VCaP (cell line): Measurements from ENCODE around the gene CDH15.

Source experiments
- H3K27ac ChIP-seq: fragments of 450-650 bp; 2 replicates; pipeline ENCODE4 v1.5.1; 2017
- TF ChIP-seq, protein P1 (sequence below): fragments of 450-650 bp; conservative IDR thresholded peaks from 2 replicates; pipeline ENCODE4 v1.5.1; 2017; ENCODE audit warnings: mild to moderate bottlenecking, moderate library complexity

The CDH15 gene

GRCh38 chr16:89222931-89223330, 51.4 kb downstream of the CDH15 start:
- TF ChIP-seq, protein P1, sequence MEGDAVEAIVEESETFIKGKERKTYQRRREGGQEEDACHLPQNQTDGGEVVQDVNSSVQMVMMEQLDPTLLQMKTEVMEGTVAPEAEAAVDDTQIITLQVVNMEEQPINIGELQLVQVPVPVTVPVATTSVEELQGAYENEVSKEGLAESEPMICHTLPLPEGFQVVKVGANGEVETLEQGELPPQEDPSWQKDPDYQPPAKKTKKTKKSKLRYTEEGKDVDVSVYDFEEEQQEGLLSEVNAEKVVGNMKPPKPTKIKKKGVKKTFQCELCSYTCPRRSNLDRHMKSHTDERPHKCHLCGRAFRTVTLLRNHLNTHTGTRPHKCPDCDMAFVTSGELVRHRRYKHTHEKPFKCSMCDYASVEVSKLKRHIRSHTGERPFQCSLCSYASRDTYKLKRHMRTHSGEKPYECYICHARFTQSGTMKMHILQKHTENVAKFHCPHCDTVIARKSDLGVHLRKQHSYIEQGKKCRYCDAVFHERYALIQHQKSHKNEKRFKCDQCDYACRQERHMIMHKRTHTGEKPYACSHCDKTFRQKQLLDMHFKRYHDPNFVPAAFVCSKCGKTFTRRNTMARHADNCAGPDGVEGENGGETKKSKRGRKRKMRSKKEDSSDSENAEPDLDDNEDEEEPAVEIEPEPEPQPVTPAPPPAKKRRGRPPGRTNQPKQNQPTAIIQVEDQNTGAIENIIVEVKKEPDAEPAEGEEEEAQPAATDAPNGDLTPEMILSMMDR: no peak

DNA sequence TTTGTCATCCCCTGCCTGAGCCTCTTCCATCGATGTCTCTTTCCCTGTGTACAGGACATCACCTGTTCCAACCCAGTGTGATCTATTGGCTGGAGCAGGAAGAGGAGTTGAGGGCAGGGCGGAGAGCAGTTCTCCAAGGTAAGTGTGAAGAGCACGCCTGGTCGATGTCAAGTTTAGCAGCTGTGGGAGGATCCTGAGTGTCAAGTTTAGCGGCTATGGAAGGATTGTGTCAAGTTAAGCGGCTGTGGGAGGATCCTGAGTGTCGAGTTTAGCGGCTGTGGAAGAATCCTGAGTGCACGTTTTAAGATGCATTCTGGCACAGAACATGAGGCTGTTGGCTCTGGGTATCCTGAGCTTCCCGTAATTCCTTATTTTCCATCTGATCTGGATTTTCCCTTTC, 53.1 kb downstream of the CDH15 start:
- TF ChIP-seq, protein P1: no peak
- no peak overlapping the region for H3K27ac ChIP-seq

More at GRCh38 chr16:89222931-89223330, 51.4 kb downstream of the CDH15 start:
- no peak overlapping the region for H3K27ac ChIP-seq

- no peak overlapping the region for H3K27ac ChIP-seq
- TF ChIP-seq, protein P1: no peak
Observed at GRCh38 chr16:89230255-89230654, 58.7 kb downstream of the CDH15 start.

- TF ChIP-seq, protein P1: no peak
- H3K27ac ChIP-seq: no peak overlapping the region
Observed at GRCh38 chr16:89232107-89232506, 60.6 kb downstream of the CDH15 start.

GRCh38 chr16:89233678-89234490, 62.3 kb downstream of the CDH15 start:
- TF ChIP-seq, protein P1: no peak
- no peak overlapping the region for H3K27ac ChIP-seq

GRCh38 chr16:89237733-89238132, 66.2 kb downstream of the CDH15 start:
- H3K27ac ChIP-seq: no peak overlapping the region
- TF ChIP-seq, protein P1: no peak

DNA sequence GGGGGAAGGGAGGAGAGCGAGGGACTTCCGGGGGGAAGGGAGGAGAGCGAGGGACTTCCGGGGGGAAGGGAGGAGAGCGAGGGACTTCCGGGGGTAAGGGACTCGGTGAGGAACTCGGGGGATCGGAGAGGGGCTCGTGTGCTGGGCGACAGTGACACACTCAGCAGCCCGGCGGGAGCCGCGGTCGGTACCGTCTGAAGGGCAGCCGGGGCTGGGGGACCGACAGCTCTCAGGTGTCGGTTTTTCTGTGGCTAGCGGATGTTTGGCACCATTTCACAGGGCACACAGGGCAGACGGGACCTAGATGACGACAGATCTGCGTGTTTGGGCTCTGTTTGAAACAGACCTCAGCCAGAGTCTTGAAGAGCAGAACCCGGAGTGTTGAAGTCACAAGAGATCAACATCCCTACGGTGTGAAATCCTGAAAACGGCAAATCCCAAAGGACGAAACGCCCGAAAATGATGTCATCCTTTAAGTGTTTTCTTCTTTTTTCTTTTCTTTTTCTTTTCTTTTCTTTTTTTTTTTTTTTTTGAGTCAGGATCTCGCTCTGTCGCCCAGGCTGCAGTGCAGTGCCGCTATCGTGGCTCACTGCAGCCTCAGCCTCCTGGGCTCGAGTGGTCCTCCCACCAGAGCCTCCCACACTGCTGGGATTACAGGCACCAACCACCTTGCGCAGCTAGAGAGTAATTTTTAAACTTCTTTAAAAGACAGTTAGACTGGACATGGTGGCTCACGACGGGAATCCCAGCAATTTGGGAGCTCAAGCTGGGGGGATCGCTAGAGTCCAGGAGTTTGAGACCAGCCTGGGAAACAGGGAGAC, 69.8 kb downstream of the CDH15 start:
- H3K27ac ChIP-seq: peak overlapping the region; percentile 68
- TF ChIP-seq, protein P1: no peak
